B cell (primary cell): ENCODE data around the gene GPER1. TPM values are rescaled to one million over a fixed set of nuclear protein-coding genes. Genes with fewer than 3 reads are reported as not detected.

Experiments
- ATAC-seq: fragments of 200-7000 bp; cut with Tn5 transposase; one replicate; pipeline ENCODE4 v1.10.0; 2021; ENCODE audit warnings: low read depth, mild to moderate bottlenecking, moderate number of reproducible peaks, moderate library complexity
- CTCF ChIA-PET: fragments of 350-600 bp; sonication (Branson Sonifier 250); formaldehyde crosslinking; loops from one replicate; lab custom pipeline; 2021; ENCODE audit warnings: antibody characterized with exemption, inconsistent platforms; lab: Charles Lee
- POLR2A ChIA-PET: fragments of 350-600 bp; sonication (Branson Sonifier 250); formaldehyde crosslinking; loops from one replicate; lab custom pipeline; 2021; ENCODE audit warnings: antibody characterized with exemption; lab: Charles Lee
- DNase-seq: peaks from one replicate; pipeline ENCODE4 v3.0.0; 2013
- H2AFZ ChIP-seq: 2 replicates; pipeline ENCODE4 v1.6.1; 2012; ENCODE audit warnings: mild to moderate bottlenecking, low read depth, low read length; ENCODE audit not compliant: insufficient read depth, poor library complexity, severe bottlenecking
- H3K27ac ChIP-seq, 2 donors: 1 replicate in 1 of 2; 2 replicates in 1 of 2; pipeline ENCODE4 v1.5.1; 2012 to 2013; ENCODE audit warnings: low read length in 2 of 2, mild to moderate bottlenecking in 2 of 2, moderate library complexity in 1 of 2
- H3K27me3 ChIP-seq, 4 experiments: fragments of 200-600 bp in 1 of 4; sonication (generic) in 1 of 4; replicated peaks in 1 of 4; 1 replicate in 2 of 4; 2 replicates in 2 of 4; pipeline versions ENCODE4 v1.6.1 to v1.7.0; 2013 to 2016; ENCODE audit warnings: low read length in 3 of 4, mild to moderate bottlenecking in 2 of 4, mixed read lengths in 1 of 4, moderate library complexity in 1 of 4; ENCODE audit not compliant: insufficient read depth in 4 of 4, control insufficient read depth in 3 of 4; ENCODE audit errors: control extremely low read depth in 1 of 4
- H3K36me3 ChIP-seq, 2 experiments: replicated peaks in 1 of 2; 1 replicate in 1 of 2; 2 replicates in 1 of 2; pipeline versions ENCODE4 v1.6.1 to v1.7.1; 2013; ENCODE audit warnings: low read length in 1 of 2; ENCODE audit not compliant: insufficient read depth in 2 of 2, control insufficient read depth in 1 of 2; ENCODE audit errors: control extremely low read depth in 1 of 2, extremely low read depth in 1 of 2
- H3K4me1 ChIP-seq, 2 donors: fragments of 200-600 bp in 1 of 2; sonication (generic) in 1 of 2; 1 replicate in 1 of 2; 2 replicates in 1 of 2; pipeline versions ENCODE4 v1.5.1 to v1.6.1; 2013 to 2017; ENCODE audit warnings: low read length in 2 of 2; ENCODE audit not compliant: control insufficient read depth in 2 of 2, insufficient read depth in 2 of 2
- H3K4me2 ChIP-seq: replicated peaks from 2 replicates; pipeline ENCODE3; 2012; ENCODE audit warnings: mild to moderate bottlenecking, low read depth, low read length; ENCODE audit not compliant: poor library complexity, severe bottlenecking
- H3K4me3 ChIP-seq, 5 experiments: fragments of 200-600 bp in 1 of 5; sonication (generic) in 1 of 5; 1 replicate in 3 of 5; 2 replicates in 2 of 5; pipeline versions ENCODE4 v1.5.1 to v1.7.0; 2011 to 2016; ENCODE audit warnings: low read length in 4 of 5, mild to moderate bottlenecking in 4 of 5, low read depth in 2 of 5, control low read depth in 1 of 5, moderate library complexity in 1 of 5; ENCODE audit not compliant: insufficient read depth in 1 of 5; ENCODE audit errors: control extremely low read depth in 1 of 5, extremely low read depth in 1 of 5
- H3K79me2 ChIP-seq: fragments of 200-600 bp; sonication (generic); one replicate; pipeline ENCODE4 v1.6.0; 2016; ENCODE audit warnings: low read length; ENCODE audit not compliant: control insufficient read depth, insufficient read depth
- H3K9ac ChIP-seq: fragments of 200-600 bp; sonication (generic); 2 replicates; pipeline ENCODE4 v1.6.1; 2017; ENCODE audit warnings: mild to moderate bottlenecking, low read length, moderate library complexity
- H3K9me3 ChIP-seq, 3 donors: one replicate each; pipeline versions ENCODE4 v1.6.1 to v1.7.1; 2013; ENCODE audit warnings: low read length in 2 of 3; ENCODE audit not compliant: control insufficient read depth in 2 of 3, insufficient read depth in 1 of 3; ENCODE audit errors: control extremely low read depth in 1 of 3
- H4K20me1 ChIP-seq: 2 replicates; pipeline ENCODE4 v1.6.0; 2012; ENCODE audit warnings: mild to moderate bottlenecking, low read length; ENCODE audit not compliant: insufficient read depth, control insufficient read depth, poor library complexity, severe bottlenecking
- H3K27ac Mint-ChIP-seq: one replicate; pipeline ENCODE4 v1.8.0; 2021; ENCODE audit warnings: mixed read lengths
- H3K27me3 Mint-ChIP-seq: one replicate; pipeline ENCODE4 v1.8.0; 2021; ENCODE audit warnings: mixed read lengths
- H3K4me1 Mint-ChIP-seq: one replicate; pipeline ENCODE4 v1.8.0; 2021; ENCODE audit warnings: mixed read lengths
- H3K4me3 Mint-ChIP-seq: one replicate; pipeline ENCODE4 v1.8.0; 2021; ENCODE audit warnings: mixed read lengths
- H3K9me3 Mint-ChIP-seq: one replicate; pipeline ENCODE4 v1.8.0; 2022; ENCODE audit warnings: mixed read lengths; ENCODE audit not compliant: insufficient read depth
- EZH2 ChIP-seq: IDR thresholded peaks from 2 replicates; pipeline ENCODE4 v1.6.1; 2012; ENCODE audit warnings: borderline replicate concordance, low read depth, mild to moderate bottlenecking, moderate library complexity, low read length; ENCODE audit not compliant: insufficient read depth, poor library complexity, severe bottlenecking
- WGBS: methylation state at CpG from one replicate; pipeline ENCODE4 v1.1.5; 2013; ENCODE audit warnings: missing lambda C conversion rate; ENCODE audit not compliant: insufficient coverage; 5-methylcytosine and 5-hydroxymethylcytosine counted together
- intact Hi-C: fragments of 100-400 bp; cut with micrococcal nuclease; formaldehyde crosslinking; loops from one replicate; pipeline ENCODE4 v1.10.0; 2022
- polyA plus RNA-seq: library from polyadenylated mRNA; depleted of rRNA; stranded (reverse); fragments of >200 nt; gene quantifications from 2 replicates; pipeline ENCODE4 v1.2.3, GENCODE V29; 2012
- total RNA-seq, 2 donors: library from RNA; stranded (reverse); fragments of 120-200 nt in 1 of 2; gene quantifications; 1 replicate in 1 of 2; 2 replicates in 1 of 2; pipeline versions ENCODE4 v1.2.3 to v1.2.4, GENCODE V29; 2013 to 2022
- TF ChIP-seq, protein P1 (sequence below): fragments of 200-600 bp; IDR thresholded peaks from one replicate; pipeline ENCODE4 v1.8.0; 2022; ENCODE audit warnings: antibody characterized with exemption, mild to moderate bottlenecking

GPER1 gene
- total and polyA plus RNA-seq, 2 donors (not counting 1 experiment from before 2014, with no cell fraction given): 3.2 to 21.3 TPM

- H3K27ac ChIP-seq: no peak overlapping the region
- ChIA-PET CTCF (interaction anchor here (1.4 to 2.4 kb wide), 2 partner anchors 12 to 106 kb away, joined by 4 to 12 read pairs; partner anchors contain the start of gene GPER1), POLR2A (no interaction called here)
- peaks cover 0 to 7% (median 0%) of the 10 kb centered on the region in 3 donors for H3K9me3 ChIP-seq
- TF ChIP-seq, protein P1, sequence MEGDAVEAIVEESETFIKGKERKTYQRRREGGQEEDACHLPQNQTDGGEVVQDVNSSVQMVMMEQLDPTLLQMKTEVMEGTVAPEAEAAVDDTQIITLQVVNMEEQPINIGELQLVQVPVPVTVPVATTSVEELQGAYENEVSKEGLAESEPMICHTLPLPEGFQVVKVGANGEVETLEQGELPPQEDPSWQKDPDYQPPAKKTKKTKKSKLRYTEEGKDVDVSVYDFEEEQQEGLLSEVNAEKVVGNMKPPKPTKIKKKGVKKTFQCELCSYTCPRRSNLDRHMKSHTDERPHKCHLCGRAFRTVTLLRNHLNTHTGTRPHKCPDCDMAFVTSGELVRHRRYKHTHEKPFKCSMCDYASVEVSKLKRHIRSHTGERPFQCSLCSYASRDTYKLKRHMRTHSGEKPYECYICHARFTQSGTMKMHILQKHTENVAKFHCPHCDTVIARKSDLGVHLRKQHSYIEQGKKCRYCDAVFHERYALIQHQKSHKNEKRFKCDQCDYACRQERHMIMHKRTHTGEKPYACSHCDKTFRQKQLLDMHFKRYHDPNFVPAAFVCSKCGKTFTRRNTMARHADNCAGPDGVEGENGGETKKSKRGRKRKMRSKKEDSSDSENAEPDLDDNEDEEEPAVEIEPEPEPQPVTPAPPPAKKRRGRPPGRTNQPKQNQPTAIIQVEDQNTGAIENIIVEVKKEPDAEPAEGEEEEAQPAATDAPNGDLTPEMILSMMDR: no peak
- no peak for TF ChIP-seq EZH2
- intact Hi-C loops: no loop called here
- H3K27ac Mint-ChIP-seq: no peak overlapping the region
- H3K27me3 ChIP-seq: peaks cover 0 to 2% (median 0%) of the 10 kb centered on the region in 4 experiments
- H3K4me1 Mint-ChIP-seq: peaks cover 17% of the 10 kb centered on the region
- ATAC-seq (no peak), DNase-seq (no peak)
- H3K9me3 Mint-ChIP-seq: no peaks in the 10 kb centered on the region
- H2AFZ ChIP-seq: no peak overlapping the region
- H3K27me3 Mint-ChIP-seq: no peaks in the 10 kb centered on the region
- no peak overlapping the region for H3K4me2 ChIP-seq
- WGBS: 97% methylated on average over 16 of the region's 16 CpGs
- peaks cover 12% of the 10 kb centered on the region for H3K79me2 ChIP-seq
- H3K4me3 Mint-ChIP-seq: no peak overlapping the region
- no peak overlapping the region for H3K9ac ChIP-seq
- H4K20me1 ChIP-seq: no peaks in the 10 kb centered on the region
- H3K4me3 ChIP-seq: no peak overlapping the region
- H3K36me3 ChIP-seq: no peaks in the 10 kb centered on the region
- H3K4me1 ChIP-seq: peaks cover under 1 to 19% of the 10 kb centered on the region in 2 donors
These were observed 11.7 kb downstream of the GPER1 start for GRCh38 chr7:1099637-1100036.

DNA sequence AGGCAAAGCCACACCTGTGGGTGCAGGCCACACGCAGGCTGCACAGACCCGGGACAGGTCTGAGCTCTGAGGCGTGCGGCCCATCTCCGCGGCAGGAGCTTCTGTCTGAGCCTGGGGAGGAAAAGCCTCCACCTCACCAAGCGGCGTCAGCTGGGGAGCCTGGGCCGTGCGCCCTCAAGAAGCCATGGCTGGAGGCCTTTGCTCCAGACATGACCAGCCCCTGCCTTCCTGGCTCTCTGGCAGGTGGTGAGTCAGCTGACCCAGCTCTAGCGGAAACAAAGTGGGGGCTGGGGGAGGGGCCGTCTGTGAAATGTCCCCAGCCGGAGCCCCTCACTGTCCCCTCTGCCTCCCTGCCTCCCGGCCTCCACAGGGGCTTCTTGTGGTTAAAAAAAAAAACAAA is 12.5 kb downstream of the GPER1 start:
- Histone ChIP-seq H3K27ac (no peak overlapping the region), H4K20me1 (no peaks in the 10 kb centered on the region), H3K79me2 (peaks cover 12% of the 10 kb centered on the region), H2AFZ (no peak overlapping the region), H3K4me2 (no peak overlapping the region), H3K9me3 (peaks cover 0 to 7% (median 0%) of the 10 kb centered on the region in 3 donors), H3K36me3 (no peaks in the 10 kb centered on the region), H3K9ac (no peak overlapping the region), H3K4me1 (peaks cover 7 to 27% of the 10 kb centered on the region in 2 donors), H3K27me3 (peaks cover 0 to 2% (median 0%) of the 10 kb centered on the region in 4 experiments), H3K4me3 (no peak overlapping the region)
- TF ChIP-seq, protein P1: no peak
- TF ChIP-seq EZH2: no peak
- no peak overlapping the region for H3K27ac Mint-ChIP-seq
- H3K4me1 Mint-ChIP-seq: peaks cover 25% of the 10 kb centered on the region
- no peaks in the 10 kb centered on the region for H3K27me3 Mint-ChIP-seq
- H3K4me3 Mint-ChIP-seq: no peak overlapping the region
- intact Hi-C loops: no loop called here
- POLR2A ChIA-PET: interaction anchor here (0.6 to 0.7 kb wide), 2 partner anchors 18 to 53 kb away, joined by 3 read pairs; no protein-coding TSS in a partner anchor
- ATAC-seq (no peak), DNase-seq (no peak)
- H3K9me3 Mint-ChIP-seq: no peaks in the 10 kb centered on the region
- CTCF ChIA-PET: interaction anchor here (2.4 kb wide), 1 partner anchor 13 kb away, joined by 12 read pairs; the partner anchor contains the start of gene GPER1
- WGBS: 90% methylated on average over 10 of the region's 14 CpGs
